ENCODE results near the gene MCUB.

MCUB gene

GRCh38 chr4:109599046-109599652, 39.1 kb downstream of the MCUB start:
- no peak for FAIRE-seq
- TF ChIP-seq SPI1 (IDR thresholded peaks at IDR 0.05; ENCODE audit: low read depth, low read length) (no peak), POLR2A (IDR thresholded peaks at IDR 0.05; ENCODE audit: low read depth, low read length) (no peak), TAF1 (IDR thresholded peaks at IDR 0.05; ENCODE audit: low read depth, low read length) (no peak), POU2F2 (IDR thresholded peaks at IDR 0.05; ENCODE audit: low read depth, low read length) (no peak), POLR2AphosphoS5 (IDR thresholded peaks at IDR 0.05; ENCODE audit: low read depth, low read length) (no peak), PAX5 (IDR thresholded peaks at IDR 0.05; ENCODE audit: insufficient read depth, low read length, severe bottlenecking) (no peak)
- no peak for DNase-seq (ENCODE audit: insufficient read length, low spot score)

- TF ChIP-seq SPI1 (IDR thresholded peaks at IDR 0.05; ENCODE audit: low read depth, low read length) (no peak), PAX5 (IDR thresholded peaks at IDR 0.05; ENCODE audit: insufficient read depth, low read length, severe bottlenecking) (no peak), POLR2A (IDR thresholded peaks at IDR 0.05; ENCODE audit: low read depth, low read length) (no peak)
- FAIRE-seq (no peak), DNase-seq (ENCODE audit: insufficient read length, low spot score) (no peak)
Observed at GRCh38 chr4:109600431-109600830, 40.4 kb downstream of the MCUB start.

GRCh38 chr4:109601336-109601735, 41.3 kb downstream of the MCUB start:
- TF ChIP-seq SPI1 (IDR thresholded peaks at IDR 0.05; ENCODE audit: low read depth, low read length) (no peak), POLR2AphosphoS5 (IDR thresholded peaks at IDR 0.05; ENCODE audit: low read depth, low read length) (no peak), POU2F2 (IDR thresholded peaks at IDR 0.05; ENCODE audit: low read depth, low read length) (no peak), TAF1 (IDR thresholded peaks at IDR 0.05; ENCODE audit: low read depth, low read length) (no peak), POLR2A (IDR thresholded peaks at IDR 0.05; ENCODE audit: low read depth, low read length) (no peak), PAX5 (IDR thresholded peaks at IDR 0.05; ENCODE audit: insufficient read depth, low read length, severe bottlenecking) (no peak)
- no peak for DNase-seq (ENCODE audit: insufficient read length, low spot score)
- no peak for FAIRE-seq

- FAIRE-seq = no peak
- TF ChIP-seq POU2F2 (IDR thresholded peaks at IDR 0.05; ENCODE audit: low read depth, low read length) (no peak), TAF1 (IDR thresholded peaks at IDR 0.05; ENCODE audit: low read depth, low read length) (no peak), POLR2A (IDR thresholded peaks at IDR 0.05; ENCODE audit: low read depth, low read length) (no peak), SPI1 (IDR thresholded peaks at IDR 0.05; ENCODE audit: low read depth, low read length) (no peak), PAX5 (IDR thresholded peaks at IDR 0.05; ENCODE audit: insufficient read depth, low read length, severe bottlenecking) (no peak), POLR2AphosphoS5 (IDR thresholded peaks at IDR 0.05; ENCODE audit: low read depth, low read length) (no peak)
- DNase-seq (ENCODE audit: insufficient read length, low spot score) = no peak
Observed at GRCh38 chr4:109607976-109608375, 47.9 kb downstream of the MCUB start.

GRCh38 chr4:109608879-109609278, 48.8 kb downstream of the MCUB start:
- no peak for DNase-seq (ENCODE audit: insufficient read length, low spot score)
- FAIRE-seq = no peak

GRCh38 chr4:109609431-109609830, 49.4 kb downstream of the MCUB start:
- FAIRE-seq = no peak
- TF ChIP-seq POLR2AphosphoS5 (IDR thresholded peaks at IDR 0.05; ENCODE audit: low read depth, low read length) (no peak), PAX5 (IDR thresholded peaks at IDR 0.05; ENCODE audit: insufficient read depth, low read length, severe bottlenecking) (no peak), SPI1 (IDR thresholded peaks at IDR 0.05; ENCODE audit: low read depth, low read length) (no peak), POLR2A (IDR thresholded peaks at IDR 0.05; ENCODE audit: low read depth, low read length) (no peak), POU2F2 (IDR thresholded peaks at IDR 0.05; ENCODE audit: low read depth, low read length) (no peak), TAF1 (IDR thresholded peaks at IDR 0.05; ENCODE audit: low read depth, low read length) (no peak)
- no peak for DNase-seq (ENCODE audit: insufficient read length, low spot score)

More at GRCh38 chr4:109608879-109609278, 48.8 kb downstream of the MCUB start:
- TF ChIP-seq PAX5 (IDR thresholded peaks at IDR 0.05; ENCODE audit: insufficient read depth, low read length, severe bottlenecking) = no peak
- no peak for TF ChIP-seq SPI1 (IDR thresholded peaks at IDR 0.05; ENCODE audit: low read depth, low read length)
- TF ChIP-seq POLR2A (IDR thresholded peaks at IDR 0.05; ENCODE audit: low read depth, low read length) = no peak
- no peak for TF ChIP-seq TAF1 (IDR thresholded peaks at IDR 0.05; ENCODE audit: low read depth, low read length)
- TF ChIP-seq POLR2AphosphoS5 (IDR thresholded peaks at IDR 0.05; ENCODE audit: low read depth, low read length) = no peak
- TF ChIP-seq POU2F2 (IDR thresholded peaks at IDR 0.05; ENCODE audit: low read depth, low read length) = no peak

GRCh38 chr4:109610489-109610888, 50.4 kb downstream of the MCUB start:
- FAIRE-seq (no peak), DNase-seq (ENCODE audit: insufficient read length, low spot score) (no peak)

GRCh38 chr4:109611045-109611646, 51.1 kb downstream of the MCUB start:
- no peak for FAIRE-seq
- TF ChIP-seq POLR2AphosphoS5 (IDR thresholded peaks at IDR 0.05; ENCODE audit: low read depth, low read length) (no peak), SPI1 (IDR thresholded peaks at IDR 0.05; ENCODE audit: low read depth, low read length) (no peak), PAX5 (IDR thresholded peaks at IDR 0.05; ENCODE audit: insufficient read depth, low read length, severe bottlenecking) (no peak), POU2F2 (IDR thresholded peaks at IDR 0.05; ENCODE audit: low read depth, low read length) (no peak), POLR2A (IDR thresholded peaks at IDR 0.05; ENCODE audit: low read depth, low read length) (no peak), TAF1 (IDR thresholded peaks at IDR 0.05; ENCODE audit: low read depth, low read length) (no peak)
- DNase-seq (ENCODE audit: insufficient read length, low spot score) = no peak

More at GRCh38 chr4:109610489-109610888, 50.4 kb downstream of the MCUB start:
- no peak for TF ChIP-seq TAF1 (IDR thresholded peaks at IDR 0.05; ENCODE audit: low read depth, low read length)
- no peak for TF ChIP-seq SPI1 (IDR thresholded peaks at IDR 0.05; ENCODE audit: low read depth, low read length)
- no peak for TF ChIP-seq POLR2A (IDR thresholded peaks at IDR 0.05; ENCODE audit: low read depth, low read length)
- no peak for TF ChIP-seq POU2F2 (IDR thresholded peaks at IDR 0.05; ENCODE audit: low read depth, low read length)
- no peak for TF ChIP-seq POLR2AphosphoS5 (IDR thresholded peaks at IDR 0.05; ENCODE audit: low read depth, low read length)
- no peak for TF ChIP-seq PAX5 (IDR thresholded peaks at IDR 0.05; ENCODE audit: insufficient read depth, low read length, severe bottlenecking)

- TF ChIP-seq POLR2A (IDR thresholded peaks at IDR 0.05; ENCODE audit: low read depth, low read length) (no peak), POU2F2 (IDR thresholded peaks at IDR 0.05; ENCODE audit: low read depth, low read length) (no peak), TAF1 (IDR thresholded peaks at IDR 0.05; ENCODE audit: low read depth, low read length) (no peak), POLR2AphosphoS5 (IDR thresholded peaks at IDR 0.05; ENCODE audit: low read depth, low read length) (no peak), SPI1 (IDR thresholded peaks at IDR 0.05; ENCODE audit: low read depth, low read length) (no peak), PAX5 (IDR thresholded peaks at IDR 0.05; ENCODE audit: insufficient read depth, low read length, severe bottlenecking) (no peak)
- FAIRE-seq = no peak
- no peak for DNase-seq (ENCODE audit: insufficient read length, low spot score)
Observed at GRCh38 chr4:109614015-109614414, 54.0 kb downstream of the MCUB start.
